IPS-18a (cell line): ENCODE measurements around the gene SGCA.

Experiments
- H3K27ac ChIP-seq: one replicate; pipeline ENCODE4 v1.5.1; 2013; ENCODE audit warnings: low read length
- H3K27me3 ChIP-seq: one replicate; pipeline ENCODE4 v1.6.1; 2013; ENCODE audit warnings: mild to moderate bottlenecking, low read length; ENCODE audit not compliant: control insufficient read depth, insufficient read depth
- H3K36me3 ChIP-seq: one replicate; pipeline ENCODE4 v1.6.1; 2013; ENCODE audit warnings: low read depth, low read length; ENCODE audit not compliant: control insufficient read depth
- H3K4me1 ChIP-seq: one replicate; pipeline ENCODE4 v1.6.1; 2013; ENCODE audit warnings: low read depth, low read length; ENCODE audit not compliant: control insufficient read depth
- H3K4me3 ChIP-seq: one replicate; pipeline ENCODE4 v1.5.1; 2013; ENCODE audit warnings: low read length
- H3K9ac ChIP-seq: one replicate; pipeline ENCODE4 v1.6.1; 2013; ENCODE audit warnings: mild to moderate bottlenecking, low read length, moderate library complexity
- H3K9me3 ChIP-seq: one replicate; pipeline ENCODE4 v1.6.1; 2013; ENCODE audit warnings: low read depth, low read length; ENCODE audit not compliant: control insufficient read depth

Gene SGCA

DNA sequence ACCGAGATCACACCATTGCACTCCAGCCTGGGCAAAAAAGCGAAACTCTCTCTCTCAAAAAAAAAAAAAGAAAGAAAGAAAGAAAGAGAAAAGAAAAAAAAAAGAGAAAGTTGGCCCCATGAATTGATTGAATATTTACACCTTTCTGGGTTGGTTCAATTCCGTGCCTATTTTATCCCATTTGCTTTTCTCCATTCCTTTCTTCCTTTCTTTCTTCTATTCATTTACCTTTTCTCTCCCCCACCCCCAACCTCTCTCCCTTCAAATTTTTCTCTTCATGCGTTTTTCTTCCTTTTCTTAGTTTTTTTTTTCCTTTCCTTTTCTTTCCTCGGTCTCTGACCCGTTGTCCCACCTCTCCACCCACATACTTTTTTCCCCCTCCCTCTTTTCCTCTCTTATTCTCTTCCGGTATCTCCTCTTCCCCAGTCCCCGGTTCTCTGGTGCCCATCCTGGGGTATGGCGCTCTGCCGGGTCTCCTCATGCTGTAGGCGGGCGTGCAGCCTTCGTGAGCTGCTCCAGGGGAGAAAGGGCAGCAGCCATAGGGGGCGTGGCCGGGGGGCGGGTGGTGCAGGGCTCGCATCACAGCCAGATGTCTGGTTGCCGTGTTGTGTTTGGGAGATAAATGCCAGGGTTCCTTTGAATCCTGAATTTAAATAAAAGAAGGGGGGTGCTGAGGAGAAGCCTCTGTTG lies 40.9 kb downstream of the SGCA start:
- H3K9ac ChIP-seq = no peak overlapping the region
- no peak overlapping the region for H3K27ac ChIP-seq
- H3K27me3 ChIP-seq = peaks cover 16% of the 10 kb centered on the region
- no peaks in the 10 kb centered on the region for H3K36me3 ChIP-seq
- H3K9me3 ChIP-seq = no peaks in the 10 kb centered on the region
- H3K4me1 ChIP-seq = peaks cover 23% of the 10 kb centered on the region
- H3K4me3 ChIP-seq = no peak overlapping the region

DNA sequence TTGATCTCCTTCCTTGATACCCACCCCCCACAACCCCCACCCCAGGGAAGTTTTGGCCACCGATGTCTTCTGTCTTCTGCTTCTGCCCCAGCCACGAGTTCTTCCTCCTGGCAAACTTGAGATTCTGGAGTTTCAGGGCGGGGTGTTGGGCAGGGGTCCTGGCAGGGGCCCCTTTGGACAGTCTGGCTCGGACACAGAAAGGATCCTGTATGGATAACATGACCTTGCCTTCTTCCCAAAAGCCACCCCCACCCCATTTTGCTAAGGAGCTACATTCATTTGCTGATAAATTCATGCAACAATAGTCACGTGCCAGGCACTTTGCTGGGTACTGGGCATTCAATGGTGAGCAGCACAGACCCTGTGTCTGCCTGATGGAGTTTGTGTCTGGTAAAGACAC lies 41.5 kb downstream of the SGCA start:
- Histone ChIP-seq H3K4me3 (no peak overlapping the region), H3K4me1 (peaks cover 23% of the 10 kb centered on the region), H3K36me3 (no peaks in the 10 kb centered on the region), H3K27me3 (peaks cover 11% of the 10 kb centered on the region), H3K27ac (no peak overlapping the region), H3K9me3 (no peaks in the 10 kb centered on the region), H3K9ac (no peak overlapping the region)

DNA sequence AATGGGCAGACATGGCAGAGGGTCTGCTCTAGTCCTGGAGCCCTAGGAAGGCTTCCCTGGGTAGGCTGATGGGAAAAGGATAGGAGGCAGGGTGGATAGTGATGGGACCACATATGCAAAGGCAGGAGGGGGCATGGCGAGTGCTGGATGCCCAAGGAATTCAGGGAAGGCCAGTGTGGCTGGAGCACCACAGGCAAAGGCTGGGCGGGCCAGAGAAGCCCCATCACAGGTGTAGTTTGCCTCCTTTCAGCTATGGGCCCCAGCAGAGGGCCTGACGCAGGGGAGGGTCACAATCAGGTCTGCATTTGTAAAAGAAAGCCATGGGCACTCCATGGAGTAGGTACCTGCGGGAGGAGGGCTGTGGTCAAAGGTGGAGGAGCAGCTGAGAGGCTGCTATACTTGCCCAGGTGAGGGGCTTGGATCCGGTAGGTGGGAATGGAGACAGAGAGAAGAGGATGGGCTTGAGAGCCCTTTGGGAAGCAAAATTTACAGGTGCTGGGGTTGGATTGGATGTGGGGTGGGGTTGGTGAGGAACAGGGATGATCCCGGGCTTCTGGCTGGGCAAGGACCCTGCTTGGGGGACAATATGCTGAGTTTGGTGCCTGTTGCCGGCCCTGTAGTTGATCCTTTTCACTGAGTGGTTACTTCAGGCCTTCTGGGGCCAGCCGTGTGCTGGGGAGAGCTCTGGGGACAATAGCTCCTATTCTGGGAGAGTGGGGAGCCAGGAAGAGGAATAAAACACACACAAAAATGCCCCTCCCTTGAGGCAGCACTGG lies 42.2 kb downstream of the SGCA start:
- H3K9ac ChIP-seq = no peak overlapping the region
- no peaks in the 10 kb centered on the region for H3K9me3 ChIP-seq
- H3K27ac ChIP-seq = no peak overlapping the region
- H3K4me3 ChIP-seq = no peak overlapping the region
- H3K27me3 ChIP-seq = peaks cover 4% of the 10 kb centered on the region
- peaks cover 23% of the 10 kb centered on the region for H3K4me1 ChIP-seq
- no peaks in the 10 kb centered on the region for H3K36me3 ChIP-seq

DNA sequence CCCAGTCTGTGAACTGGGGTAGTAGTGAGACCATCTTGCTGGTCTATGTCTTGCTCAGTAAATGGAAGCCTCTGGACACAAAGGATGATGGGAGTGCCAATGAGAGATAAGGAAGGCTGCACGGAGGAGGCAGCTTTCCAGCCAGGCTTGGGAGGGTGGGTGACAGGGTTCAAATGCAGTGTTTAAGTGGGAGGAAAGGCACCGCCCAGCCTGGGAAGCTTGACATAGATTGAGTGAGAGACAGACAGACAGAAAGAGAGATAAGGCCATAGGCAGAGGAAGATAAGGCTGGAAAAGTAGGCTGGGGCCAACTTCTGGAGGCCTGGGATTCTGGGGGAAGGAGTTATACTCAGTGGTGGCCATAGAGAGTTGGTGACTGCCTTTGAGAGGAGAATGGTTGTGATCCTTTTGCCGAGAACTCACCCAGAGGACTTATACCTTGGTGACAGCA lies 42.8 kb downstream of the SGCA start:
- H3K4me1 ChIP-seq = peaks cover 27% of the 10 kb centered on the region
- no peaks in the 10 kb centered on the region for H3K27me3 ChIP-seq
- H3K27ac ChIP-seq = no peak overlapping the region
- H3K36me3 ChIP-seq = no peaks in the 10 kb centered on the region
- H3K9ac ChIP-seq = no peak overlapping the region
- no peaks in the 10 kb centered on the region for H3K9me3 ChIP-seq
- H3K4me3 ChIP-seq = no peak overlapping the region

DNA sequence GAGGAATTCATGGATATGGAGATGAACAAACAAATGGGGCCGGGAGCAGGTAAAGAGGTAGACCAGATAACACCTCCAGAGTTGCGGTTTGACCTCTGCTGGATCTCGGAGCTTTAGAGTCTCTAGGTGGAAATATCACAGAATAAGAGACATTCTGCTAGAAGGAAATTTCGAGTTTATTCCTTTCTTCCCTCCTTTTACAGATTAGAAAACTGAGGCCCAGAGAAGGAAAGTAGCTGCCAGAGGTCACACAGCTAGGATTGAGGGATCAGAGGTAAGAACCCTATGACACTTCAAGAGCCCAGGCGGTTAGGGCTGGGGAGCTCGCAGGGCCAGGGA lies 43.3 kb downstream of the SGCA start:
- Histone ChIP-seq H3K36me3 (no peaks in the 10 kb centered on the region), H3K27me3 (no peaks in the 10 kb centered on the region), H3K9me3 (no peaks in the 10 kb centered on the region), H3K4me1 (peaks cover 27% of the 10 kb centered on the region), H3K27ac (no peak overlapping the region), H3K4me3 (no peak overlapping the region), H3K9ac (no peak overlapping the region)

GRCh38 chr17:50209472-50210239 lies 43.9 kb downstream of the SGCA start:
- Histone ChIP-seq H3K9ac (no peak overlapping the region), H3K9me3 (no peaks in the 10 kb centered on the region), H3K4me3 (no peak overlapping the region), H3K4me1 (peaks cover 27% of the 10 kb centered on the region), H3K27ac (no peak overlapping the region), H3K27me3 (no peaks in the 10 kb centered on the region), H3K36me3 (no peaks in the 10 kb centered on the region)

GRCh38 chr17:50210240-50211225 lies 44.7 kb downstream of the SGCA start:
- peaks cover 27% of the 10 kb centered on the region for H3K4me1 ChIP-seq
- no peak overlapping the region for H3K27ac ChIP-seq
- H3K27me3 ChIP-seq = no peaks in the 10 kb centered on the region
- H3K4me3 ChIP-seq = no peak overlapping the region
- no peak overlapping the region for H3K9ac ChIP-seq
- no peaks in the 10 kb centered on the region for H3K9me3 ChIP-seq
- no peaks in the 10 kb centered on the region for H3K36me3 ChIP-seq

DNA sequence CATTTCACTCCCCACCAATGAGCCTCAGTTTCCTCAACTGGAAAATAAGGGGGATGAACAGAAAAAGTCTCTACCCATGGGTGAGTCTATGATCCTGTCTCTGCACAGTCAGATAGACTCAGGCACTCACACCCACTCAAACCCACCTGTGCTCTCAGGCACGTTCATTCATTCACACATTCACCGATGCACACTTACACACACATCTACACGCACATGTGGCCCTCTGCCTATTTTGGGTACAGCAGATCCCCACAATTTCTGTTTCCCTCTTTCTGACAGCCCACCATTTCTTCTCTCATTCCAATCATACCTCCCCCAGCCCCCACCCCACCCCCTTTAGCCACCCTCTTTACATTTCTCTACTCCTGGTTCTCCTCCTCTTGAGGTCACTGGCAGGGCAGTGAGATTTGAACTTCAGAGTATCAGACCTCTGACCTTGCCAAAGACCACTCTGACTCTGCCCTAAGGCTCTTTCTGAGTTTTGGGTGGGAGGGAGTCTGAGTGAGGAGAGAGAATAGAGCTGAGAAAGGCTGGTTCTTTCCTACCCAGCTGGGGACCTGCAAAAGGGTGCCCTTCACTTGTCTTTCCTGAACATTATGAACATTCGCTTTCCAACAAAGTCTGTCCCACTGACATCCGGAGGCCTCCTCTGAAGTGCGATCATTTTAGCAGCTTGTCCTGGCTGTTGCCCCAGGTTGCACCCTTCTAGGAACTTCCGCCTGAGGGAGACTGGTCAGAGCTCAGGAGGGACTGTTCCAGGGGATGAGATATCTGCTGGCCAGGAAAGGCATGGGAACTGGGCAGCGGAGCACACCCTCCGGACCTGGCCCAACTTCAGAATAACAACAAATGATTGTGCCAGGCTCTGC lies 45.7 kb downstream of the SGCA start:
- Histone ChIP-seq H3K9me3 (no peaks in the 10 kb centered on the region), H3K27ac (no peak overlapping the region), H3K9ac (no peak overlapping the region), H3K27me3 (no peaks in the 10 kb centered on the region), H3K4me3 (no peak overlapping the region), H3K36me3 (no peaks in the 10 kb centered on the region), H3K4me1 (peaks cover 27% of the 10 kb centered on the region)

- Histone ChIP-seq H3K4me1 (peaks cover 24% of the 10 kb centered on the region), H3K9me3 (no peaks in the 10 kb centered on the region), H3K27ac (no peak overlapping the region), H3K9ac (no peak overlapping the region), H3K27me3 (no peaks in the 10 kb centered on the region), H3K4me3 (no peak overlapping the region), H3K36me3 (no peaks in the 10 kb centered on the region)
Observed at GRCh38 chr17:50212121-50212843, 46.5 kb downstream of the SGCA start.
